UCSD-AML1 (cell line): ENCODE measurements around the gene NLGN3.

ENCODE experiments used
- DNase-seq: peaks from one replicate; lab custom pipeline; 2025; ENCODE audit not compliant: unreplicated experiment; lab: John Stamatoyannopoulos, UW

NLGN3 gene

GRCh38 chrX:71212536-71212935, 67.9 kb downstream of the NLGN3 start:
- DNase-seq = no peak

- no peak for DNase-seq
Observed at GRCh38 chrX:71214152-71214551, 69.5 kb downstream of the NLGN3 start.

DNA sequence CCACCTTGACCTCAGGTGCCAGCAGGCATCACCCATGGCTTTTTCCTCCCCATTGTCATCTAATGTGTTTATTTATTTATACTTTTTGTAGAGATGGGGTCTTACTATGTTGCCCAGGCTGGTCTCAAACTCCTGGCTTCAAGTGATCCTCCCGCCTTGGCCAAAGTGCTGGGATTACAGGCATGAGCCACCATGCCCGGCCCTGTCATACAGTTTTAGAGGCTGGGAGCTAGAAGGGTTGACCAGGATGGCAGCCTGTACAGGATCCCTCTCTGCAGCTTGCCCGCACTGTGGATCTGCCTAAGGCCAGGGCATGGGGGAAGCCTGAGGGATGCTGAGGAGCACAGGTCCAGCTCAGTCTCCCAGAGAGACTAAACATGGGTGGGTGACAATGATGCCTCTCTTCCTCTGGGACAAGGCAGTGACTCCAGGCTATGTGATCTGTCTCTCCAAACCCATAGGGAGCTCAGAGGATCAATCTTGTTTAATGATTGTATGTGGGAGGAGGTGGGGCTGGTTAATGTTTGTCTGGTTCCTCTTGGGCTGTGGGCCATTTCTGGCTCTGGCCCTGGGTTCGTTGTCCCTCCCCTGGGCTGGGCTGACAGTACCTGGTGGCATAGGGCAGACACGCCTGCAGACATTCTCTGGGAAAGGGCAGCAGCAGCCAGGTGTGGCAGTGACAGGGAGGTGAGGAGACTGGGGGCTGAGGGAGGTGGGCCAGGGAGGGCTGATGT, 70.1 kb downstream of the NLGN3 start:
- DNase-seq = no peak

- DNase-seq = no peak
Observed at GRCh38 chrX:71215338-71215912, 70.8 kb downstream of the NLGN3 start.

- DNase-seq = no peak
Observed at GRCh38 chrX:71216485-71216884, 71.8 kb downstream of the NLGN3 start.

DNA sequence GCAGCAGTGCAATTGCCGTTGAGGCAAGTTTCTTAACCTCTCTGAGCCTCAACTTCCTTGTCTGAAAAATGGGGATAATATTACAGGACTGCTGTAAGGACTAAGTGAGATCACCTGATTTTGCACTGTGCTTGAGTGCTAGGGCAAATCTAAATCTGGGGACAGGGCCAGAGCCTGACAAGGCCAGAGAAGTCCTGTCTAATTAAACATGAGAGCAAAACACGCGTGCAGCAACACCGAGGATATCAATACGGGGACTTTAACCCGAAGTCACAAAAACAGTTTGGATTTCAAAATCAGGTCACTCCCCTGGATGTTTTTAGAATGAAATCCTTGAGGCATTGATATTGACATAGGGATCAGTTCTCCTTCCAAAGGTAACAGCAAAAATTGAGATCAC, 72.7 kb downstream of the NLGN3 start:
- no peak for DNase-seq
